GM18517 (cell line): Measurements from ENCODE around the gene POLD2.
"Not testable (repeated sequence)": the region's sequence is repeated elsewhere in the genome, so short reads cannot be mapped to it uniquely, and the experiment has no call there.

Source experiments
- ATAC-seq: cut with Tn5 transposase; IDR thresholded peaks from one replicate; pipeline ENCODE4 v1.9.1; 2021; ENCODE audit warnings: mild to moderate bottlenecking, moderate library complexity; ENCODE audit not compliant: unreplicated experiment

Gene POLD2

DNA sequence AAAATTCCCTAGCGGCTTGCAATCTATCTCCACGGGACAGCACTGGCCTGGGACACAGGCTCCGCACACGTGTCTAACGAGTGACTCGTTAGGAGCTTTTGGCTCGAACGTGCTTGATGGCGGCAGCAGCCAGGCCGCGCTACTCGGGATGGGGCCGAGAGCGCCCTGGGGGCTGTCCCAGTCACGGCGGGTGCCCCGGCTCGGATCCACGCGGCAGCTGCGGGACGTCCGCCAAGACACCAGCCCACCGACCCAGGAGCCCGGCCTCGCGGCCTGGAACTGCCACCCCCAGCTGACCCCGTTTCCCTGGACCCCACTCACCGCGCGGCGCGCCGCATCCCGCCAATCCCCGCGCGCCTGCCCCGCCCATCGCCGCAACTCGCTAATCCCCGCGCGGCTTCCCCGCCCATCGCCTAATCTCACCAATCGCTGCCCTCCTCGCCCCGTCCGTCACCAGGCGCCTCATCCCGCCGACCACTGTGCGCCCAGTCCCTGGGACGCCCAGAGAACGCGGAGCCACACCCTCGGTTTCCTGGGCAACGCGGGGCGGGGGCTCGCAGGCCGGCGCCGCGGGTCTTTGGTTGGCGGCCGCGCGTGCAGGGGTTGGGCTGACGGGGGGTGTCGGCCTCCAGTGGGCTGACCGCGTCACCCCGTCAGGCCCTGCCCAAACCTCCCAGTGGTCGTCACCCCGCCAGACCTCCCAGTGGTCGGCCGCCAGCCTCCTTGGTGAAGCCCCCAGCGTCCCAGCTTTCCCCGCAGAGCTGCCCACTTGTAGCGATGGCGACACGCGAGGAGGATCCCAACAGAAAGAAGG is at the start of gene POLD2:
Gene POLD2, minus strand, starts transcription at position 359 of the 814 bp plus-strand sequence. CDS start 1,495 bp downstream, outside the sequence.
- ATAC-seq = peak; percentile 93

DNA sequence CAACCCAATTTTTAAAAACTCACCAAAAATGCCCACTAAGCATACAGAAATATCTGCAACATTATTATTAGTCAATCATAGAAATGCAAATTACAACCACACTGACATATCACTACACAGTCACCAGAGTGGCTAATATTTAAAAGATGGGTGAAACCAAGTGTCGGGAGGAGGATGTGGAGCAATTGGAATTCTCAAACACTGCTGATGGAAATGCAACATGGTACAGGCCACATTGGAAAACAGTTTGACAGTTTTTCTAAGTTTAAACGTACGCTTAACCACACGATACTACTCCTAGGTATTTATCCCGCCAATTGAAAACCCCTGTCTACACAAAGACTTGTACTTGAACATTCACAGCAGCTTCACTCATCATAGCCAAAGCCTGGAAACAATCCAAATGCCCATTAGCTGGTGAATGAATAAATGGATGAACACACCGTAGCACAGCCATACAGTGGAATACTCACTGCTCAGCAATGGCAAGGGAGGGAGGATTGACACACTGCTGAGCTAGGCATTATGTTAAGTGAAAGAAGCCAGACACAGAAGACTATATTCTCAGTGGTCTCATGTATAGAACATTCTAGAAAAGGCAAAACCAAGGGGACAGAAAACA is 49.6 kb upstream of the POLD2 start:
- ATAC-seq = no peak

DNA sequence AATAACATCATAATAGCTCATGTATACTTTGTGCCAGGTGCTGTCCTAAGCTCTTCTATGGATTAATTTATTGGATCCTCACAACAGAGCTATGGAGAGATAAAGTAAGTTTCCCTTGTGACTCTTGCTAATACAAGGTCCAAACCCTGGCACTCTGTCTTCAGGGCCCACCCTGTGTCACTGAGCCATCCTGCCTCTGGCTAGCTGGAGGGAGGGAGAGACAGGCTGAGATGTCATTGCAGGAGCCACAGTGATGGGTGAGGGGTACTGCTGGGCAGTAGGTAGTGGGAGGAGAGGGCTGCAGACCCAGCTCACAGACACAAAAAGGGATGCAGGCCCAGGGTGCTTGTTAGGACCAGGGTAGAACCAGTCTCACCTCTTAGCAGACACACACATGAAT is 49.0 kb upstream of the POLD2 start:
- no peak for ATAC-seq

DNA sequence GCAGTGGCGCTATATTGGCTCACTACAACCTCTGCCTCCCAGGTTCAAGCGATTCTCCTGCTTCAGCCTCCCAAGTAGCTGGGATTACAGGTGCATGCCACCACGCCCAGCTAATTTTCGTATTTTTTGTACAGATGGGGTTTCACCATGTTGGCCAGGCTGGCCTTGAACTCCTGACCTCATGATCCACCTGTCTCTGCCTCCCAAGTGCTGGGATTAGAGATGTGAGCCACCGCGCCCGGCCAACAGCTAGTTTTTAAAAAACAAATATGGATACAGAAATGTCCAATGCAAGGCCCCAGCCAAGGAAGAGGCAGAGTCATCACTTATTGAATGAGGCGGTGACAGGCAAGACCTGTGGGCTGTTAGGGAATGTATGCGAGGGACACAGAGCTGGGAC is 48.6 kb upstream of the POLD2 start:
- ATAC-seq = not testable (repeated sequence)

DNA sequence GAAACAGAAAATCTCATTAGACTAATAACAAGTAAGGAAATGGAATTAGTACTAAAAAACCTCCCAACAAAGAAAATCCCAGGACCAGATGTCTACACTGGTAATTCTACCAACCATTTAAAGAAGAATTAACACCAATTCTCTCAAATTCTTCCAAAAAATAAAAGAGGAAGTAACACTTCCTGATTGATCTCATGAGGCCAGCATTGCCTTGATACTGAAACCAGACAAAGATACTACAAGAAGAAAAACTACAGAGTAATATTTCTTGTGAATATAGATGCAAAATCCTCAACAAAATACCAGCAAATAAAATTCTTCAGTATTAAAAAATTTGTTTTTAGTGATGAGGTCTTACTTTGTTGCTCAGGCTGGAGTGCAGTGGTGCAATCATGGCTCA is 44.6 kb upstream of the POLD2 start:
- peak; percentile 71 for ATAC-seq

DNA sequence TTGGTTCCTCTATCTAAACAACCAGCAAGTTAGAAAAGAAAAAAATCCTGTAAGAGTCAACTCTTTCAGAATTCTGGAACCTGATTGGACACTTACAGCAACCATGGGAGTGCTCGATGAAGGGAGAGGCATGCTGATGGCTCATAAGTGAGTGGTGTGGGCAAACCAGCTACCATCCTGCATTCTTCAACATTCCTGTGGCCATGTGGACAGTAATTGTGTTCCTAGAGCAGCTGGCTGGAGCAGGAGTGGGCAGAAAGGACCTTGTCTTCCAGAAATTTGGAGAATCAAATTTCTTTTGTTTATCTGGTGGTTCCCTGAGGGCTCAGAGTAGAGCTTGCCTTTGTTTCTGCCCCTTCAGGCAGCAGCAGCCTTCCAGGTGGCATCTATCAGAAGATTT is 40.2 kb upstream of the POLD2 start:
- ATAC-seq = no peak

DNA sequence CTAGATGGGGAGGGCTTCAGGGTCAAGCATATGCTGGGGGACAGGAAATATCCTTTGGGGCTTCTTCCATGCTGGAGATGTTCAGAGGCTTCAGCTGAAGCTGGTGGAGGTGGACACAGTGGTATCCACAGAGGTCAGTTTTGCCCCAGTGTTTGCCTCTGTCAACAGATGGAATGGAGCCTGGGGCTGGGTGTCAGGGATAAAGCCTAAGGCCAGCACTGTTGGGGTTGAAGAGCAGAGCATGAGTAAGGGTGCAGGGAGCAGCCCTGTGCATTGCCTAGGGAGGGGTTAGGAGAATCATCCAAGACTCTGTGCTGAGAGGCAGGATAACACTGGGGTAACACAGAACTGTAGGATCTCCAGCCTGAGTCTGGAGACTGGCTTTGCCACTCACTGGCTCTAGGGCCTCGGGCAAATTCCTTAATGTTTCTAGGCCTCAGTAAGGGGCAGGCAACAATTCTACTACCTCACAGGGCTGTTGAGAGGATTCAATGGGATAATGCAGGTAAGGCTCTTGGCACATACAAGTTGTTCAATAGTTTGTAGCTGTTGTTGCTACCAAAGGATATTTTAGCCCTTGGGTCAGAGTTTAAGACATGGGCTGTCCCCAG is 39.5 kb upstream of the POLD2 start:
- ATAC-seq = no peak

DNA sequence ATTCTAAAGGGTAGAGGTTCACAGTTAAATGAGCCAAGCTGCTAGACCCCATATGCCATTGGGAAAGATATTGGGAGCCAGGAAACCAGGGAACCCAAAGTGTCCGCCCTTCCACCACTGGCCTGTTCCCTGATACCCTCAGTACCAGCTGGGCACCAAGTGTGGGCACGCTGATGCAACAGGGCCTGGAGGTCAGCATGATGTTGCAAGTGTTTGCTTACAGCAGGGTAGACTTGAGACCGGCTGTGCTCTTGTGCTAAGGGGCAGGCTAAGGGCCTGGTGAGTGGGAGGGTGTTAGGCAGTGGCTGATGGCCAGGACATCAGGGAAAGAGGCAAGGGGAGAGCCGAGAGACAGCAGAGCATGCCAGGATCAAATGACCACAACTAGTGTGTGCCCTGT is 38.8 kb upstream of the POLD2 start:
- ATAC-seq = no peak

DNA sequence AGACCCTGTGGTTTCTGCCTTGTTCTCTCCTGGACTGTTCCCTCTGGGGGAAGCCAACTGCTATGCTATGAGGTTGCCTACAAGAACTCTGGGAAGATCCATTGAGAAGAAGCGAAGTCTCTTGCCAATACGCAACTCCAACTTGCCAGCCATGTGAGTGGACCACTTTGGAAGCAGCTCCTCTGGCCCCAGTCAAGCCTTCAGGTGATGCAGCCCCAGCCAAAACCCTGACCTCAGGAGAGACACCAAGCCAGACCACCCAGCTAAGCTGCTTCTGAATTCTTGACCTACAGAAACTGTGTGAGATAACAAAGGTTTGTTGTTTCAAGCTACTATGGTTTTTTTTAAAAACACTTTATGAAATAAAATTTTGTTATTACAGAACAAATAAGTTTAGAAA is 38.0 kb upstream of the POLD2 start:
- ATAC-seq = no peak

DNA sequence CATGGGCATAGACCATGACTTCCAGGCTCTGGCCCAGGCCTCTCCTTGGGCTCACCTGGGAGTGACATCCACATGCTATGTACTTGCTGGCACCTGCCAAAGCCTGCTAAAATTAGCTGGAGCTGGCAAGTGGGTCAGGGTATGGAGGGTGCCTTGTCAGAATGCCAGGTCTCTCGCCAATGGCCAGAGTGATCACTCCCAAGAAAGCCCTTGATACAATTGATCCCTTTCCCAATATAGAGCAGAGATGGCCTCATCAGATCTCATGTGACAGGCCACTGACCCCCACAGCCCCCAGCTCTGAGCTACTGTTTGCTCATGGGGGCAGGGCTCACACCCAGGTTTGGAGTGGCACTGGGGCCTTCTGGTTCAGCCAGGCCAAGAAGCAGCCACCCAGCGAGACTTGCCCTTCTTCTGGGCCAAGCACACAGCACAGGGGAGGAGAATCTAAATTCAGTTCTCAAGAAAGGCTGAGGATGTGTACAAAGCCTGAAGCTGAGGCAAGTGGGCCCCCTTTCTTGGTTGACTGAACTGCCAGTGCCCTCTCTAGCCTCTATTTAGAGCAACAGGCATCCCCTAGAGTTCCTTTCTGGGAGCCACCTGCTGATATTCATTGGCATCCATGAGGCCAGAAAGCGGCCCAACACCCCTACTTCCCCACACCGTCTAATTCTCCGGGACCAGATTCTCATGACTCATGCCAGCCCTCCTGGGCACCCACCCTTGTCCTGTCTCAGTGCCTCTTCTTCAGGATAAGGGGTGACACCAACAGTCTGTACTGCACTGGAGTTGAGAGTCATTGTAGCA is 36.7 kb upstream of the POLD2 start:
- no peak for ATAC-seq

DNA sequence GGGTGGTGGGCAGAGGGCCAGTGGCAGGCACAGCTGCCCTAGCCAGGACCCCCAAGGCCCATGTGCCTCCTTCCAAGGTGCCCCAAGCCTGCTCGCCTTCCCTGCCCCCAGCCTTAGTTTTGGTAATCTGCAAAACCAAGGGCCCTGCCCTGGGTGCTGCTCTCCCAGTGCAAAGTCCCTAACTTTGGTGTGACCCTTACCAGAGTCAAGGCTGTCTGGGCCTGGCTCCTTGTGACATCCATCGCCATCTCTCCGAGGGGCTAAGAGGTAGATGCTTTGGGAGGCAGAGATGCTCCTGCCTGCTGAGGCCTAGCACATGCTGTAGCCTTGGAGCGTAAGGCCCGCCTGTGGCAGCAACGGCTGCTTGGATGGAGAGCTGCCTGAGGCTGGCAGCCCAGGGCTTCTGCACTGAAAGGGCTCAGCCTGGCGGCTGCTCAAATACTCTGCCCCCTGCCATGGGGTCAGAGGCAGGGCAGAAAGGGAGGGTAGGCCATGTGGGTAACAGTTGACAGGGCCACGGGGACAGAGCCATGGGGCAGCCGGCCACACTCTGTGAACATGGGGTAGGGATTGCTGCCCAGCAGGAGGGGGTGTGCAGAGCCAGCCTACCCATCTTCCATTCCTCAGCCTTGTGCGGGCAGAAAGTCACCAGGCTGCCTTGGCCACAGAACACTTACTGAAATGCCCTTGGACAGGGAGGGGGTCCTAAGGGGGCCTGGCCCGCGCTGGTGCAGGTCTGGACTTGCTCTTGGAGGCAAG is 35.7 kb upstream of the POLD2 start:
- ATAC-seq = no peak

DNA sequence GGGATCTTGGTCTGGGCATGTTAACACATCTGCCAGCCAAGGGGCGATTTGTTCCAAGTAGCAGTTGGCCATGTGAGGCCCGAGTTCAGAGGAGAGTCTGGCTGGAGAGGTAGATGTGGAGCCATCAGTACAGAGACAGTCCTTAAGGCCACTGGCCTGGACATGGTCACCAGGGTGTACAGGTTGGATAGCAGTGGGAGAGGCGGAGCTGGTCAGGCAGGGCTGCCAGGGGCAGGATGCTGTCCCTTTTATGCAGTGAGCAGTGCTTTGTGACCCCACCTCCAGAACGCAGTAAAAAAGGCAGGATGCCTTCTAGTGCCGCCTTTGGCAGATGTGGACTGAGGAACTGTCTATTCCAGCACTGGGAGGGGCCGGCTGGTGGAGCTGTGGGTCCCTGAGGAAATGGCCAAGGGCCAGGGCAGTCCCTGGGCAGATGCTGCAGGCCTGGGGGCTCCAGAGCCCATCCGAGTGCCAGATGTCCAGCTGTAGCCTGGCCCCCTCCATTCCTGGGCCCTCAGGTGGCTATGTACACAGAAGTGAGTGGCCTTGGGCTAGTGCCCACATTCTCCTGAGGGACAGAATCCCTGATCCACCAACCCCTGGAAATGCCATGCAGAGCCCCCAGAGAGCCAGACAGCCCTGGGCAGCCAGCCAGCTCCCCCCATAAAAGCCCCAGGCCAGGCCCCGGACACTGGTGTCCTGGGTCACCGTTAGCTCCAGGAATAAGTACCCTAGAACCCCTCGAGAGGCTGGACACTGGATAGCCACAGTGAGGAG is 34.9 kb upstream of the POLD2 start:
- ATAC-seq = no peak

DNA sequence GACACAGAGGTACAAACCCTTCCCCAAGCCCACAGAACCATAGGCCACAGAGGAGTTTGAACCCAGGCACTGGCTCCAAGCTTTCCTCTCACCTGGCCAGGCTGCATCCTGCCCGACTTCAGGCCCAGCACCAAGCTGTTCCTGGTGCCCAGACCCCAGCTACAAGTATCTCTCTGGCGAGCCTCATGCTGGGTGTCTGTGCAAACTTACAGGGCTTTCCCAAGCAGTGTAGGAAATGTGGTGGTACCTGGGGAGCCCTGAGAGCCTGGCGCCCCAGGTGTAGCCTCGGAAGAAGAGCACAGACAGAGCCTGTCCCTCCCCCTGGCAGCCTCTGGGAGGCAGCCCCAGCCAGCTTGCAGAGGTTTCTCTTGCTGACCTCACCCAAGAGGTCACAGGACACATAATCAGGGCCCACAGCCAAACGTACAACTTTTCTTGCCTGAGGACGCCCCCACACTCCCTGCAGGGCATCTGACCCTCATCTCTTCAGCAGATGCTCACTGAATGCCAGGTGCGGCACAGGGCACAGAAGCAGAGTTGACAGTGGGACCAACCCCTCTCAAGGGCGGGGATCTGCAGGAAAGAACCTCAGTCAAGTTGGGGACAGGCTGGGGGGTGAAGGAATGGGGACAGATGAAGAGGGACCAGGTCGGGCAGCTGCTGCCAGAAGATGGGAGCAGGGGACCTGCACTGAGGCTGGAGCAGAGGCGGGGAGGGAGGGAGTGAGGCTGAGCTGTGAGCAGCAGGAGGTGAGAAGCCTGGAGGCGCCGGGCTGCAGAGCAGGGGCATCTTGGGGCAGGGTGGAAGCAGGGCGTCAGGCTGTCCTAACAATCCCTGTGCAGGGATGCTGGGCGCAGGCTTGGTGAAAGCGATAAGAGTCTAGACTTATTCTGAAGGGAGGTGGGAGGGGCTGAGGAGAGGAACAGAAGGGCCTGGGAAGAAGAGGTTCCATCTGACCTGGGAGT is 34.0 kb upstream of the POLD2 start:
- ATAC-seq = no peak

DNA sequence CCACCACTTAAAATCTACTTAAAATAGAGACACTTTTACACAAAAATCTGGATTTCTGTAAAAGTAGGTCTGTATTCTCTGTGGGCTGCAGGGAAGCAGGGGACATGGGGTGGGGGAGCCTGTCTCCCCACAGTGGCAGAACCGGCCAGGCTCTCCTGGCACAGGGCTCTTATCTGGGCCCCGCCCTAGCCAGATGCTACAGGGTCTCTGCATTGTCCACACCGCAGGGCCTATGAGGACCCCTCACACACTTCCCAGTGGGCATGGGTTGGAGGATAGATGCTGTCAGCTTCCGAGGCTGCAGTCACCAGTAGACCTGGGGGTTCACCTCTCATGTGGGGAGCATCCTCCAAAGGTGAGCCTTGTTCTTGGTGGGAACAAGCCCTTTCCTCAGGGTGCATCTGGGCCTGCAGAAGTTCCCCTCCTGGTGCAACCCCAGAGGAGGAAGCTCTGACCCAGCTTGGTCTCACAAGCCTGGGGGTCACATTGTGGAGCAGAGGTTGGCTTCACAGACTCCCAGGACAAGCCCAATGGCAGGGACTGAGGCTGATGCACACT is 33.2 kb upstream of the POLD2 start:
- ATAC-seq = no peak

DNA sequence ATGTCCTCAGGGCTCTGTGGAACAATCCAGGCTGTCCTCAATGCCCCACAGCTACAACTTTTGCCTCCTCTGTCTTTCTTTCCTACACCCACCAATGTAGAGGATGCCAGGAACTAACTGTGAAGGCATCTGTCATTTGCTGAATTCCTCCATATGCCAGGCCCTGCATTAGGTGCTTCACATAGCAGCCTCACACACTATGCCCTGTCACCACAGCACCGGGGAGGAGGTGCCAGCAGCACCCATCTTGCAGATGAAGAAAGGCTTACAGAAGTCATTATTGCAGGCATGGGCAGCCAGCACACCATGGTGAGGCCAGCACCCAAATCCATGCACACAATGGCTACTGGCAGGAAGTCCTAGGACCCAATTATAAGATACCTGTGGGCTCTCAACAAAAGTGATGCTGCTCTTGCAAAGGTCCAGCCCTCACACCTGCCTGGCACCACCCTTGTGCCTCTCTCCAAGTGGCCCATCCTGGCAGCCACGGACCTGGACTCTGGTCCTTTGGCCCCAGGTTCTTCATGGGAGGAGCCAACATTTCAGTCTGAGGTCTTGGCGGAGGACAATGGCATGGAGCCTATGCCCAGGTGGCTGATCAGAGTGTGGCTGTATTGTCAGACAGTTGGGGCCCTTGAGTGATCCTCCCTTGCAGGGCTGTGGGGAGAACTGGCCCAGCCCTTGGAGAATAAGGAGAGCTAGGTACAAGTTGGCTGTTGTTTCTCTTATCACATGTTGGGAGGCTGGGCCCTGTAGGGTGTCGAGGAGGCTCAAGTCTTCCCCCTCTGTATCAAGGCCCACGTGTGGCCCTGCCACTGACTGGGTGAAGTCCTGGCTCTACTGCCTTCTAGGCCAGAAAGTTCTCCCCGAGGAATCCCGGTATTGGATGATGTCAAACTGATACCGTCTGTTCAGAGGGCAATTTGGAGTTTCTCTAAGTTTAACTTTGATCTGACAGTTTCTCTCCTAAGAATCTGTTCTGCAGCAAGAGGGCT is 32.1 kb upstream of the POLD2 start:
- ATAC-seq = no peak

DNA sequence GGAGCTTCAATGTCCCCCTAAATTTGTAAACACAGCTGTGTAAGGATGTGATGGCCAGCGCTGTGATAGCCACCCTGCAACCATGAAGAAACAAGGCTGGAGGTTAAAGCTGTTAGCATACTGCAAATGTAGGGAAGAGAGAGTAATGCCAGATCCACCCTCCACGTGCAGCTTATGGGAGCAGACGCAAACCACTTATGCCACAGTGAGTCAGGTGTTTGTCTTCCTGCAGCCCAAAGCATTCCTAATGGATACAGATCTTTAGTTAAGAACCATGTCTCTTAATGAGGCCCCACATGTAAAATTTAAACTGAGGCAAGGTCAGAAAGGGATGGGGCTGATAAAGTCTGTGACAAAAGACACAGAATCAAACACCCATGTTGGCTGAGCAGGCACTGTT is 31.4 kb upstream of the POLD2 start:
- no peak for ATAC-seq

DNA sequence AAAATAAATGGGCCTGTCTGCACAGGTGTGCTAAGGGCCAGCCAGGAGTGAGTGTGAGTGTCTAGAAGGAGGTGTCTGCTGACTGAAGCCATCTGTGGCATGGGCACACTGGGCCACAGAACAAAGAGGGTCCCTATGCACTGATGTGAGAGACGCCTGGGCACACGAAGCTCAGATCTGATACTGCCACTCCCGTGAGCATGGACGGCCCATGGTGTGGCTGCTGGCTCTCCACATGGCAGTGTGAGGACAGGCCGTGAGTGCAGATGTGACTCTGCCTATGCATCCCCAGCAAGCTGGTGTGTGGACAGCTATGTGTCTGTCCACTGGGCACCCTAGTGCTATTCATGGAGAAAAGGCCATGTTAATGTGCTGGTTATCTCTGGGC is 30.6 kb upstream of the POLD2 start:
- ATAC-seq = no peak
